Femur (tissue), 1 donor: ENCODE data around the gene LBH.
"Not testable (repeated sequence)": the region's sequence is repeated elsewhere in the genome, so short reads cannot be mapped to it uniquely, and the experiment has no call there.

Source experiments
- DNase-seq: peaks from one replicate; pipeline ENCODE4 v3.0.0-alpha.2; 2017

Gene LBH

DNA sequence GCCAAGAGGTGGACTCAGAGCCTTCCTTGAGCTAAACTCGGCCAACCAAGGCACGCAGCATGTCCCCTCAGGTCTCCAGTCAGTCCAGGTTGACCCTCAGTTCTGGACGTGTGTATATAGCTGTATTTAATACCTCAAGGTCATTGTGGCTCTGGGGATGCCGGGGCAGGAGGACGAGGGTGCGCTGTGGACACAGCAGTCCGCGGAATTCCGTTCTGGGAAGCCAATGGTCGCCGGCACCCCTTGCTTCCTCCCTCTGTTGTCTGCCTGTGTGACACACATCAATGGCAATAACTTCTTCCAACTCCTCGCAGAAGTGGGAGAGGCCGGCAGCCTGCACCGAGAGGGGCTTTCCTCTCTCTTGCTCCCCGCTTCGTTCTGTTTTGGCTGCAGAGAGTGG lies 27.7 kb downstream of the LBH start:
- no peak for DNase-seq

DNA sequence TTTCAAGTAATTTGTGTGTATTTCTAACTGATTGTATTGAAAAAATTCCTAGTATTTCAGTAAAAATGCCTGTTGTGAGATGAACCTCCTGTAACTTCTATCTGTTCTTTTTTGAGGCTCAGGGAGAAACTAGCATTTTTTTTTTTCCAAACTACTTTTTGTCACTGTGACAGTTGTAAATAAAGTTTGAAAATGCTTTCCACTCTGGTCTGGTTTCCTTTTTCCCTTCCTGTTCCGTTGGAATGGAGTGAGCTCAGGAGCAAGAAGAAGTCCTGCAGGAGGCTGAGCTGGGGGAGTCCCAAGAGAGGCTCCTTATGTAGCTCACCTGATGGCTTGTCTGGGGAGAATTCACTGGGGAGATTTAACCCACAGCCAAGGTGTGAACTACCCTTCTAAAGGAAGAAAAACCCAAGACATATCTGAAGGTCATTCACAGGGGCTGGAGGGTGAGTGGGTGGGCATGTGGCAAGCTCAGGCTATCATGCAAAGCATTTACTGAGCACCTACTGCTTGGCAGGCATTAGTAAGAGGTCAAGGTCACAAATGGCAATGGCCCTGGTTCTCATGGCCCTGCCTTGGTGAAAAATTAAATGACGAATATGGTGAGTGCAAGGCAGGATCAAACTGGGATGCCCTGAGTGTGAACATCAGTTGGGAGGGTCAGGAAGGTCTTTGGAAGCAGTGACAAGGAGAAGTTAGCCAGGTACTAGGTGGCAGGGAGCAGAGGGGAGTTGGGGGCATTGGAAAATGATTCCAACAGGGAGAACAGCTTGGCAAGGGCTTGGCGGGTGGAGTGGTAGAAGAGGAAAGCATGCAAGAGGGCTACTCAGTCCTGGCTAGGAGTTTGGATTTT lies 28.7 kb downstream of the LBH start:
- DNase-seq = no peak

DNA sequence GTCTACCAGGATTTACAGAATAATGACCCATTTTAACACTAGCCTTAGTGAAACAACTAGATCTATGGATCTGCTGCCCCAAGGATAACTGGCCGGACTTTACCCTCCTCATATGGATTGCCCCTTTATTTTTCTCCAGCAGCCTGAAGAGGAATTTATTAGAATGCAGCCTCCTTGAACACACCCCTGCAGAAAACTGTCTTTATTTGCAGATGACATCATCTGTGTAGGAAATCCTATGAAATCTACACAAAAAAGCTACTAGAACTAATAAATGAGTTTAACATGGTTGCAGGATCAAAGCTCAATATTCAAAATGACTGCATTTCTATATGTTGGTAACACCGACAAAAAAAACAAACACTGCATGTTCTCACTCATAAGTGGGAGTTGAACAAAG lies 29.6 kb downstream of the LBH start:
- no peak for DNase-seq

DNA sequence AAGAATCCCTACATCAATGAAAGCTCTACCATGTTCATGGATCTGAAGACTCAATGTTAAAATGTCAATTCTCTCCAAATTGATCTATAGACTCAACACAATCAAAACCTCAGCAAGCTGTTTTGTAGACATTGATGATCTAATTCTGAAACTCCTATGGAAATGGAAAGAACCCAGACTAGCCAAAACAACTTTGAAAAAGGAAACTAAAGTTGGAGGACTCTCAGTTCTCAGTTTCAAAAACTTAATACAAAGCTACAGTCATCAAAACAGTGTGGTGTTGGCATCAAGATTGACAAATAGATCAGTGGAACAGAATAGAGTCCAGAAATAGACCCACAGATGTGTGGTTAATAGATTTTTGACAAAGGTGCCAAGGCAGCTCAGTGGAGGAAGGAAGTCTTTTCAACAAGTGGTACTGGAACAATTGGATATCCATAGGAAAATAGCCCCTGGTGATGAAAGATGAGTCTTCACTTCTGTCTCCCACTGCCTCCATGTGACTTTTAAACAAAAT lies 30.4 kb downstream of the LBH start:
- DNase-seq = no peak

DNA sequence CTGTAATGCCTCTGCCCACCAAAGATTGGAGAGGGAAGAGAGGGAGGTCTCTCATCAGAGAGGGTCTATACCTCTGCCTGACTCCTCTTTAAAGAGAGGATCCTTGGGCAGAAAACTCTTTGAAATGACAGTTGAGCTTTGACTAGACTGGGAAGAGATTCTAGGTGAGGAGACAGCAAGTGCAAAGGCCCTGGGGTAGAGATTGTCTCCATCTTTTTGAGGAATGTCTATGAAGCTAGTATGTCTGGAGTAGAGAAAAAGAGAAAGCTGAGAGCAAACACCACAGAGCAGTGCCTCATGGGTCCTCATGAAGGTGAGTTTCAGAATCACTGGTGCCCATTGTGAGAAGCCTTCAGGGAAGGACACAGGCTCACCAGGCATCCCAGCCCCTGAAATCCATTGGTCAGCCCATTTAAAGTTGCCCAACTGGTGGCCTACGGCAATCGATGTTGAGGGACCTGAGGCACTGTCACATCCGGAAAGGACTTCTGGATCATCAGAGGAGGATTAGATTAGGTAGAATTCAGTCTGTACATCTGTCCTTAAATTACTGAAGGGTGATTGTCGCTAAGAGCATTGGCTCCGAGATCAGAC lies 31.5 kb downstream of the LBH start:
- no peak for DNase-seq

DNA sequence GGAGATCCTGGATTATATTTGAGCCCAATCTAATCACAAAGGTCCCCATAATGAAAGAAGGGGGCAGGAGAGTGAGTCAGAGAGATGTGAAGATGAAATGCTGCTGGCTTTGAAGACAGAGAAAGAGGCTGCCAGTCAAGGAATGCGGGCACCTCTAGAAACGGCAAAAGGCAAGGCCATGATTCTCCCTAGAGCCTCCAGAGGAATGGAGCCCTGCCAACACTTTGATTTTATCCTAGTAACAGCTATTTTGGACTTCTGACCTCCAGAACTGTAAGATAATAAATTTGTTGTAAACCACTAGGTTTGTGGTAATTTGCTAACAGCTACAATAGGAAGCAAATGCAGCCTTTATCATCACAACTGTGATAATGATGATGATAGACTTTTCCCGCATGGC lies 32.9 kb downstream of the LBH start:
- no peak for DNase-seq

DNA sequence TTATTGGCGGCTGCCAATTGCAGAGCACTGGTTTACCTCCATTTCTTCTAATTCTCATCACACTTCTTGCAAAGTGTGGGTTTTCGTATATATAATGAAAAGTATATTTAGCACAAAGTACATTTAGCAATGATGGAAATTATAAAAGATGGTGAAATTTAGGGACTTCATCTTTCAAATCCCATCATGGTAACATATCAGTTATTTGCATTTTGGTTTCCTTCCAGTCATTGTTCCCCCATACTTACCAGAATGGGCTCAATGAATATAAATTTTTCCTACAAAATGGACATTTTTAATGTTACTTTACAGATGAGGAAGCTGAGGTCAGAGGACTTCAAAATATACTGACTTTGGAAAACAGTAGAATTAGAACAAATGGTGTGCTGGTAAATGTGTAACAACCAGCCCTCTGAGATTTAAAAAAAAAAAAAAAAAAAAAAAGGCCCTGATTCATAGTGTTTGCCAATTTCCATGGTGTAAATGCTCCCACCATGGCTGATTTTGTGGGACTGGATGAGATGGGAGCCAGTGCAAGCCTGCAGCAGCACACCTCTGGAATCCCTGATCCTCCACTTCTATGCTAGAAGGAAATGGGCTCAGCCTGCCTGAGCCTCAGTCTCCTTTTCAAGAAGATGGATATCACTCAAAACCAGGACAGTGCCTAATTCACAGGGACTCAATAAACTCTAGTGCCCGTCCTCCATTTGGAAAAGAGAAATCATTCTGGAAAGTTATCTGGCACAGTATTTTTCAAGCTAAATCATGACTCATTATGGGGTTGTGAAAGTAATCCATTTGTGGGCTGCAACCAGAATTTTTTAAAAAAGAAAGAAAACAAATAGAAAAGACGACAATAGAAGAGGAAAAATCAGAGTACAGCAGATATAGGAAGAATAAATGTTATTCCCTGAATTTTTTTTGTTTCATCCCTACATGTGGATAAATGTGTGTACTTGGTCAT lies 34.0 kb downstream of the LBH start:
- DNase-seq = no peak

DNA sequence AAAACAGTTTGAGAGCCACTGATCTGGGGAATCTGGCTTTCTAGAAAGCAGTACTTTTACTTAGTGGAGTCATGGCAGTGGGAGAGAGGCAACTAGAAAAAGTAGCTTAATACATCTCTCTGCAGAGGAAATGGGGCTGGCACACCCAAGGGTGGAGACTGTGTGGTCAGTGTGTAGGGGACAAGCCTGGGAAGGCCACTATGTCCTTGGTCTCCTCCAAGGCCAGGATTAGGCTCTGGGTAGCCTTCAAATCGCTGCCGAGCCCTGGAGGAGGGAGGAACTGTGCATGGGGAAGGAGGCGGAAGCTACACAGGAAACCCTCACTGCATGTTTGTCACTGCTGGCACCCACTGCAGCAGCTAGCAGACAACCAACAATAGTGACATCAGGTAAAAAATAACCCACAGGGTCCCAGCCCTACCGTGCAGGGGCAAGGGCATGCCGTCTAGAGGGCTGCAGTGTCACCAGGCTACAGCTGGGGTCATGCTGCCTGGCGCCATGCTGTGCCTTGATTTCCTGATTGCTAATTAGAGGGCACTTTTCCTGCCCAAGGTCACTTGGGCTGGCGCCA lies 34.8 kb downstream of the LBH start:
- peak; percentile 46 for DNase-seq

DNA sequence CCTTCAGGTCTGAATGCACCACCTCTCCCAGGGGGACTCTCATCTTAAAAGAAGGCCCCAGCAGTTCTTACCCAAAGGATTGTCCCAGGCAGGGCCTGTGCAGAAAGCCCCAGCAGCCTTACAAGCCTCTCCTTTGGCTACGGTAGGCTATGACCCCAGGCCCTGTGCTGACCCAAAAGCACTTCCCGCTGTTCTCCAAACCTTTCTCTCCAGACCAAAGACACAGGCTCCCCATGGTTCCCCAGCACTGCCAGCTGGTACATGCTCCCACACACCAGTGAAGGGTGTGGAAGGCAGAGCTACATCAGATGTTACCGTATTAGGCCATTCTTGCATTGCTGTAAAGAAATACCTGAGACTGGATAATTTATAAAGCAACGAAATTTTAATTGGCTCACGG lies 35.4 kb downstream of the LBH start:
- DNase-seq = no peak

DNA sequence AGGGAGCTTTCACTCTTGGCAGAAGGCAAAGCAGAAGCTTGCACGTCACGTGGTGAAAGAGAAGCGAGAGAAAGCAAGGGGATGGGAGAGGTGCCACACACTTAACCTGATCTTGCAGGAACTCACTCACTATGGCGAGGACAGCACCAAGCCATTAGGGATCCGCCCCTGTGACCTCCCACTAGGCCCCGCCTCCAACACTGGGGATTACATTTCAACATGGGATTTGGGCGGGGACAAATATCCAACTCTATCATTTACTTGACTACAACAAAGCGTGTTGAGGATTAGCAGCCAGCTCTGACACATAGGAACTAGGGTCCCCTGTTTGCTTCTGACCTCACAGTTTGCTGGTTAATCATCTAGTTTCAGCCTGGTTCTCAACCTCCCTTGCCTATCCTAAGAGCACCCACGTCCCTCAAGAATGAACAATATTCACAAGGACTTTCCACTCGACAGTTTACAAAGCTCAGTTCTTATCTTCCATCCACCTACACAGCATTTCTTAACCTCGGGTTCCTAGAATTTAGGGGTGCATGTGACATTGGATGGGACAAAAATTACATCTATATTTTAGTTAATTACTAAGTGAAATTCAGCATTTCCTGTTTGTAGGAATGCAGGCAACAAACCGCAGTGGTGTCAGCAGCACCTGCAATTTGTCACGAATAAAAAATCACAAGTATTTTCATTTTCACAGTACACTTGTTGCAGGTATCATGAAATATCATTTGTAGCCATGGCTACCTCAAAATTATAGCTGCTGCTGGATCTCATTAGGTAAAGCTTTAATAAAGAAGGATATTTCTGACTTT lies 36.0 kb downstream of the LBH start:
- DNase-seq = no peak

DNA sequence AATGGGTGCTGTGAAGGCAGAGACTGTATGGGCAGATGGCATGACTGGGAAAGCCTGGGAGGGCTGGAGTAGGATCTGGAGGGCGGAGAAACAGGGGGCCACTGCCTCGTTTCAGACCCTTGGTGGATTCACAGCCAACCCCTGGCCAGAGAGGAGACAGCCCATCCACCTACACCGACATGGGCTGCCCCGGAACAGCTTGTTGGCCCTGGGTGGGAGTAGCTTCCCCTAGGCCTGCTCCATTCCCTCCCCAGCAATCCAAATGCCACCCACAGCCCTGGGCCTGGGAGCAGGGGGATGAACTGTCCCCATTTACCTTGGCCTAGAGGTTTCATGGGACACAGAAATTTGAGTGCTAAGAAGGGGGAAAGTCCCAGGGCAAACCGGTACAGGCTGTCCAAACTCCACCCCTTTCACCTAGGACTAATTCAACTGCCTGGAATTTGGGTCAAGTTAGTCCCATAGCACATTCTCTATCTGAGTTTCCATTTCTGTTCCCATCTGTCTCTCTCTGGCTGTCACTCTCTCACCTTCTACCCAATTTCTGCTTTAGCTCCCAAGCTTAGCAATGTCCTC lies 37.0 kb downstream of the LBH start:
- DNase-seq = no peak

DNA sequence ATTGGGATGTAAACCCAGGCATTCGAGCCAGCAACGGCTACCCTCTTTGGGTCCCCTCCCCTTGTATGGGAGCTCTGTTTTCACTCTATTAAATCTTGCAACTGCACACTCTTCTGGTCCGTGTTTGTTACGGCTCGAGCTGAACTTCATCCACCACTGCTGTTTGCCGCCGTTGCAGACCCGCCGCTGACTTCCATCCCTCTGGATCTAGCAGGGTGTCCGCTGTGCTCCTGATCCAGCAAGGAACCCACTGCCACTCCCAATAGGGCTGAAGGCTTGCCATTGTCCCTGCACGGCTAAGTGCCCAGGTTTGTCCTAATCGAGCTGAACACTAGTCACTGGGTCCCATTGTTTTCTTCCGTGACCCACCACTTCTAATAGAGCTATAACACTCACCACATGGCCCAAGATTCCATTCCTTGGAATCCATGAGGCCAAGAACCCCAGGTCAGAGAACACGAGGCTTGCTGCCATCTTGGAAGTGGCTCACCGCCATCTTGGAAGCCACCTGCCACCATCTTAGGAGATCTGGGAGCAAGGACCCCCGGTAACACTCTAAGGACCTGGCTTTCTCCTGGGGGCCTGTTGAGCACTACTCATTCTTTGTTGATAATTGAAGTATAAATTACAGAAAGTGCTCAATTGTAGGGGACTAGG lies 37.9 kb downstream of the LBH start:
- DNase-seq = not testable (repeated sequence)

DNA sequence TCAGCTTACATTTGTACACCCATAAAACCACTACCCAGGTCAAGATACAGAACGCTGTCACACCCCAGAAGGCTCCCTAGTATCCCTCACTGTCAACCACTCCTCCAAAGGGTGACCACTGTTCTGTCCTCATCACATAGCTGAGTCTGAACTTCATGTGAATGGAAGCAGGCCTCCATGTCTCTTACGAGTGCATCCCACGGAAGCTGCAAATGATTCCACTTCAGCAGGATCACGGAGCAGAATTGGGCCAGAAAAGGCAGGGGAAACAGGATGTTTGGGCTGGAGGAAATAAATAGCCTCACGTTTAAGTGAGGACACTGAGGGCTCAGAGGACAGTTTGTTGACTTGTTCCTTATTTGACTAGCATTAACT lies 38.4 kb downstream of the LBH start:
- no peak for DNase-seq

DNA sequence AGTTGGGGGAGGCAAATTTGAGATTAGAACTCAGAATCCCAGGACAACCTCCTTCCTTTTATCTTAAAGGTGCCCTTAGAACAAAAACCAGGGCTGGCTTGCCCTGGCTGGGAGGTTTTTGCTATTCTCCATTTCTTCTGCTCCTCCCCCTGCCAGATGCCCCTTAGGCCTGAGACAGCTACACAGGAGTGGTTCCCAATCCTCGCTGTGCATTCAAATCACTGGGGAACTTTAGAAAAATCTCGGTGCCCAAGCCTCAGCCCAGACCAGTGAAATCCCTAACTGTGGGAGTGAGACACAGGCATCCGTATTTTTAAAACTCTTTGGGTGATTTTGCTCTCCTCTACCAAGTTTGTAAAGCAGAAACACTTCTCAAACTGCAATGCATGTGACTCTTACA lies 38.8 kb downstream of the LBH start:
- DNase-seq = no peak

DNA sequence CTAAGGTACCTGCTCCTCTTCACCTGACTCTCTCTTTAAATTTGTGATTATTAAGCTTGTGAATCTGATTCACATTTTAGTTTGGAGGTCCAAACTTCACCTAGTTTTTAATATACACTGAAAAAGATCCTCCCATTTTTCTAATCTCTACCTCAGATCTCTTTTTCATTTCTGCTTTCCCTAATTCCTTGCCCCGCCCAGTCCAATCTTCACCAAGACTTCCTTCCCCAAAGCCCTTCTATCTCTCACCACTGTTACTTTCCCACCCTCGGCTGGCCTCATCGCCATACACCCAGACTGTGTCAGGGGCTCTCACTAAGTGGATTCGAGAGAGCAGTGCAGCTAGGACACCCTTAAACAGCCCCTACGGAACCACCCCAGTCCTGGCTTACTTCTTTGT lies 40.0 kb downstream of the LBH start:
- no peak for DNase-seq

DNA sequence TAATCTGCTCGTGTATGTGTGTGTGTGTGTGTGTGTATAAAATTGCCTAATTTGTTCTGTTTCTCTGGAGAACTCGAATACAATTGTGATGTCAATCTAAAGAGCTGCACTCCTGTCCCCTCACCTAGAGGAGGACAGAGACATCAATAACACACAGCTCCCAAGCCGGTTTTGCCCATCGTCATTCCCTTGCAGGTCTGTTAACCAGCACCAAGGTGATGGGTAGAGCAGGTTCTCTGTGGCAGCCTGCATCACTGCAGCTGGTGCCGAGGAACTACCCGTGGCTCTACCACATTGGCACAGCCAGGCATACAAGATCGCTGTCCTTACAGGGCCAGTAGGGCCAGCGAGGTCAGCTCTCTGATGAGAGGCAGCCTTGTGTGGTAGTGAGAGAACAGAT lies 41.0 kb downstream of the LBH start:
- DNase-seq = no peak

DNA sequence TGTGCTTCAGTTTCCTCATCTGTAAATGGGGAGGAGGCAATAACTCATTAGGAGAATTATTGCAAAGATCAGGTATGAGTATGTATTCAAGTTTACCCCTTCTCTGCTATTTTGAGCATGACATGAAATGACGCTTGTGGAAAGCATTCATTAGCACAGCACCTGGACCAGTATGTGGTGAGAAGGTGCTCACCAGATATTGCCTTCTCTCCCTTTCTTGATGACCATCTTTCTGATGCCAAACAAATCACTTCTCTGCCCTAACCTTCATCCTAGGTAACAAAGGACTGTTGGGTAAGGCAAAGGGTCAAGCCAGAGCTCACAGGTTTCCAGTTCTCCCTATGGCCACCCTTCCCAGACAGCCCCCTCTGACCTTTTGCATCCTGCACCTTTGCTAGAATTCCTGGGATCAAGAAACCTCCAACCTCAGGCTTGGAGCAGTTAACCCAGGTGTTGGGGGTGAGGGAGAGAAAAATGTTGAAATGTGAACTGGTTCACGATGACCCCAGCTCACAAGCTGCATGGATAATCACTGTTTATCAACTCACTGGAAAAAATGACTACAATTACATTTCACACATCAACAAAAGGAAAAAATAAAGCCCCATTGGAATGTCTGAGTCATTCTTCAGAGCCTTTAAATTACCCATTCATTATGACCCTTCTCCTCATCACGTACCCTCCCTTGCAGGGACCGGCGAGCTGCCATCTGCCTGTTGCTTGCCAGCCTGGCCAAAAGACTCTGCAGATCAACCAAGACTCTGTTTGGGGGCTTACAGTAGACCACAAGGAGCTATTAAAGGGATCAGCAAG lies 41.6 kb downstream of the LBH start:
- DNase-seq = no peak

DNA sequence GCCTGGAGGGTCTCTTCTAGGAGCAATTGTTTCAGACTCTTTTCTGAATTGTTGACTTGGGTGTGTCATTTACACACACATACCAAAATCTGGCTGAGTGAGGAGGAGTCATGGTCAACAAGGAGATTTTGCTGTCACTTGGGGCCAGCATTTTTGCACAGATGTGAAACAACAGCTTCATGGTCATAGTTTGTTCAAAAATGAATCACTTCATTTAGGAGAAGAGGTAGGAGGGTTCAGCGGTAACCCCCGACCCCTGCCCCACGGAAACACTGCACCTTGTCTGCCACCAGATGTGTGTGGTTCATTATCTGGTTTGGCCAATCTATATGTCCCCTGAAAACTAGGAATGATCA lies 42.2 kb downstream of the LBH start:
- DNase-seq = no peak

DNA sequence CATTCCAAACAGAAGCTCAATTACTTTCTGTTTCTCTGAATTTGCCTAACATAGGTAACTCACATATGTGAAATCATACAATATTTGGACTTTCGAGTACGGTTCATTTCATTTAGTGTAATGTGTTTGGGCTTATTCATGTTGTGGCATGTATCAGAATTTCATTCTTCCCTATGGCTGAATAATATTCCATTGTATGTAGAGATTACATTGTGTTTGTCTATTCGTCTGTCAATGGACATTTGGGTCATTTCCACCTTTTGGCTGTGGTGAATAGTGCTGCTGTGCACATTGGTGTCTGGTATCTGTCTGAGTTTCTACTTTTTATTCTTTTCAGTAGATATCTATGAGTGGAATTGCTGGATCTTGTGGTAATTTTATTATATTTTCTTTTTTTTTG lies 43.9 kb downstream of the LBH start:
- no peak for DNase-seq

DNA sequence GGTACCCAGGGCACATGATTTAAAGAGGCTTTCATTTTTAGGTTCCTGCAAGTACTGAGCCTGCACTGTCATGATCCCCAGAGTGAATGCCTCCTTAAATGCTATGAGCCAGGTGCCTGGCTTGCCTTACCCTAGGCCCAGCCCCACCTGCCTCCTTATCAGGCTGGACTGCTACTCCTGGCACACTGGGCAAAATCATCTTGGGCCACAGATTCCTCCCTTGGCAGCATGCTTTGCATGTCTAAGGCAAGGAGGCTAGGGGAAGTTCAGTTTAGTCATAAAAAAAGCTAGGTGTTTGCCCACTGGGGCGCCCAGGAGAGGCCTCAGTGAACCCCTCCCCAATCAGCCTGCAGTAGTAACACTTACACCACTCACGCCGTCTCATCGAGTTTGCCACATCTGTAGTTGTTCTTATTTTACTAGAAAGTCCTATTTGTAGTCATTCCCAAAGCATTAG lies 45.1 kb downstream of the LBH start:
- DNase-seq = no peak
